ENCODE measurements around the gene DAPK1.

DAPK1 gene

DNA sequence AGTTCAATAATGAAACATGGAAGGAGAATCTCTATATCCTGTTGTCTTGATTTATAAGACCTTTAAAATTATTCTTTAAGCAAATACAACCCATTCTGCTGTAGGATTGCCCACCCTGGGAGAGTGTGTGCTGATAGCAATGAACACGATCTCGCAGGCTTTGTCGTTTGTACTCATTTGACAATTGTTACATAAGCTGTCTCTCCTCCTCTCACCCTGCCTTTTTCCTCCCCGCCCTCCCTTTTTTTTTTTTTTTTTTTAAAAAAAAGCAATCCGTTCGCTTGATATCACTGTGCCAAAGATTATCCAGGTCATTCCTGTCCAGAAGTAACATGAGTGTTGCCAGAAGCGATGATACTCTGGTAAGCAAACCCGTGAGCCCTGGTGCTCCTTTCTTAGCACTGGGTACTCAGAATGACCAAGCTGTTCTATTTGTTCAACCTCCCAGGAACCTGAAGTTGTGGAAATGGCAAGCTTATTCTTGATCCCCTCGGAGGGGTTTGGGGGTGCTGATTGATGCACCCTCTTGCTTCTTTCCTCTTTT lies 145.5 kb downstream of the DAPK1 start:
- Histone ChIP-seq H4K20me1 (no peaks in the 10 kb centered on the region), H3K9me3 (no peaks in the 10 kb centered on the region), H3K4me1 (peaks cover 10% of the 10 kb centered on the region; the same call in 1 of the 2 replicates), H3K27me3 (no peaks in the 10 kb centered on the region), H3K9ac (no peak overlapping the region), H3K27ac (no peak overlapping the region), H3K36me3 (no peaks in the 10 kb centered on the region), H3K4me2 (no peak overlapping the region), H3K4me3 (no peak overlapping the region)
- no peak for TF ChIP-seq Cebpa-rat (IDR thresholded peaks at IDR 0.05)

GRCh38 chr9:87643778-87644570 lies 146.3 kb downstream of the DAPK1 start:
- no peaks in the 10 kb centered on the region for H3K36me3 ChIP-seq
- no peak overlapping the region for H3K27ac ChIP-seq
- no peak overlapping the region for H3K4me3 ChIP-seq
- TF ChIP-seq Cebpa-rat (IDR thresholded peaks at IDR 0.05), result no peak
- no peaks in the 10 kb centered on the region for H4K20me1 ChIP-seq
- no peak overlapping the region for H3K4me2 ChIP-seq
- peaks cover 10% of the 10 kb centered on the region; the same call in 1 of the 2 replicates for H3K4me1 ChIP-seq
- H3K9ac ChIP-seq, result no peak overlapping the region
- H3K27me3 ChIP-seq, result no peaks in the 10 kb centered on the region
- H3K9me3 ChIP-seq, result no peaks in the 10 kb centered on the region

GRCh38 chr9:87644659-87645058 lies 147.0 kb downstream of the DAPK1 start:
- H3K27ac ChIP-seq, result no peak overlapping the region

GRCh38 chr9:87646546-87646945 lies 148.9 kb downstream of the DAPK1 start:
- Histone ChIP-seq H4K20me1 (no peaks in the 10 kb centered on the region), H3K4me2 (no peak overlapping the region), H3K27me3 (no peaks in the 10 kb centered on the region), H3K4me1 (peaks cover 10% of the 10 kb centered on the region; the same call in 1 of the 2 replicates), H3K27ac (no peak overlapping the region), H3K9me3 (no peaks in the 10 kb centered on the region), H3K36me3 (no peaks in the 10 kb centered on the region), H3K4me3 (no peak overlapping the region), H3K9ac (no peak overlapping the region)
- TF ChIP-seq Cebpa-rat (IDR thresholded peaks at IDR 0.05), result no peak

More at GRCh38 chr9:87644659-87645058, 147.0 kb downstream of the DAPK1 start:
- no peak overlapping the region for H3K4me2 ChIP-seq
- no peaks in the 10 kb centered on the region for H3K36me3 ChIP-seq
- H3K9me3 ChIP-seq, result no peaks in the 10 kb centered on the region
- peaks cover 10% of the 10 kb centered on the region; the same call in 1 of the 2 replicates for H3K4me1 ChIP-seq
- no peaks in the 10 kb centered on the region for H3K27me3 ChIP-seq
- no peak for TF ChIP-seq Cebpa-rat (IDR thresholded peaks at IDR 0.05)
- no peak overlapping the region for H3K9ac ChIP-seq
- H3K4me3 ChIP-seq, result no peak overlapping the region
- no peaks in the 10 kb centered on the region for H4K20me1 ChIP-seq

DNA sequence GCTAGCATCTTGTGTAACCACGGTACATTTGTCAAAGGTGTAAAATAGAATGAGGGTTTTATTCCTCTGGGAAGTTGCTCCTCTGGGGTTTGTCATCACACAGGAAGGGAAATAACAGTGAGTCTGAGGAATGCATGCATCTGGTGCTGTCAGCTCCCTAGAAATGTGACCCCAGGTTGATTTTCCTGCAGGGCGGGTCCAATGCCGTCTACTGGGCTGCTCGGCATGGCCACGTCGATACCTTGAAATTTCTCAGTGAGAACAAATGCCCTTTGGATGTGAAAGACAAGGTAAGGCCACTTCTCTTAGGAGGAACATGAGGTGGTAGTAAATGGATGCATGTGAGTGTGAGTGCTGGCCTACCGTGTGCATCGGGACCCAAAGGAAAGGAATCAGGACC lies 149.4 kb downstream of the DAPK1 start:
- Histone ChIP-seq H4K20me1 (no peaks in the 10 kb centered on the region), H3K27me3 (no peaks in the 10 kb centered on the region), H3K4me3 (no peak overlapping the region), H3K36me3 (no peaks in the 10 kb centered on the region), H3K4me1 (peaks cover 4% of the 10 kb centered on the region; the same call in 1 of the 2 replicates), H3K9me3 (no peaks in the 10 kb centered on the region), H3K27ac (no peak overlapping the region), H3K4me2 (no peak overlapping the region), H3K9ac (no peak overlapping the region)
- no peak for TF ChIP-seq Cebpa-rat (IDR thresholded peaks at IDR 0.05)

- Histone ChIP-seq H3K4me2 (no peak overlapping the region), H3K27me3 (no peaks in the 10 kb centered on the region), H3K27ac (no peak overlapping the region), H3K9ac (no peak overlapping the region), H3K9me3 (no peaks in the 10 kb centered on the region), H3K36me3 (no peaks in the 10 kb centered on the region), H3K4me3 (no peak overlapping the region), H4K20me1 (no peaks in the 10 kb centered on the region), H3K4me1 (no peaks in the 10 kb centered on the region)
- no peak for TF ChIP-seq Cebpa-rat (IDR thresholded peaks at IDR 0.05)
Observed at GRCh38 chr9:87648606-87649005, 150.9 kb downstream of the DAPK1 start.

- no peak for TF ChIP-seq Cebpa-rat (IDR thresholded peaks at IDR 0.05)
- Histone ChIP-seq H3K4me3 (no peak overlapping the region), H3K27ac (no peak overlapping the region), H3K9me3 (no peaks in the 10 kb centered on the region), H3K36me3 (no peaks in the 10 kb centered on the region), H3K4me1 (no peaks in the 10 kb centered on the region), H3K9ac (no peak overlapping the region), H4K20me1 (no peaks in the 10 kb centered on the region), H3K4me2 (no peak overlapping the region), H3K27me3 (no peaks in the 10 kb centered on the region)
Observed at GRCh38 chr9:87650611-87651295, 153.1 kb downstream of the DAPK1 start.

- Histone ChIP-seq H4K20me1 (no peaks in the 10 kb centered on the region), H3K36me3 (no peaks in the 10 kb centered on the region), H3K9me3 (no peaks in the 10 kb centered on the region), H3K4me2 (no peak overlapping the region), H3K27me3 (no peaks in the 10 kb centered on the region), H3K4me3 (no peak overlapping the region), H3K9ac (no peak overlapping the region), H3K4me1 (no peaks in the 10 kb centered on the region), H3K27ac (no peak overlapping the region)
- TF ChIP-seq Cebpa-rat (IDR thresholded peaks at IDR 0.05), result no peak
Observed at GRCh38 chr9:87651431-87651830, 153.8 kb downstream of the DAPK1 start.

- no peak for TF ChIP-seq Cebpa-rat (IDR thresholded peaks at IDR 0.05)
- Histone ChIP-seq H3K4me2 (no peak overlapping the region), H3K4me3 (no peak overlapping the region), H3K27me3 (no peaks in the 10 kb centered on the region), H3K9me3 (no peaks in the 10 kb centered on the region), H4K20me1 (no peaks in the 10 kb centered on the region), H3K36me3 (no peaks in the 10 kb centered on the region), H3K4me1 (no peaks in the 10 kb centered on the region), H3K9ac (no peak overlapping the region), H3K27ac (no peak overlapping the region)
Observed at GRCh38 chr9:87653941-87654340, 156.3 kb downstream of the DAPK1 start.

GRCh38 chr9:87655731-87656130 lies 158.1 kb downstream of the DAPK1 start:
- no peak for TF ChIP-seq Cebpa-rat (IDR thresholded peaks at IDR 0.05)
- Histone ChIP-seq H3K36me3 (no peaks in the 10 kb centered on the region), H4K20me1 (no peaks in the 10 kb centered on the region), H3K4me3 (no peak overlapping the region), H3K9ac (no peak overlapping the region), H3K4me1 (no peaks in the 10 kb centered on the region), H3K4me2 (no peak overlapping the region), H3K27me3 (no peaks in the 10 kb centered on the region), H3K27ac (no peak overlapping the region), H3K9me3 (no peaks in the 10 kb centered on the region)

All from BLaER1 (cell line).